Measurements from ENCODE around the gene KANSL3.

Gene KANSL3

DNA sequence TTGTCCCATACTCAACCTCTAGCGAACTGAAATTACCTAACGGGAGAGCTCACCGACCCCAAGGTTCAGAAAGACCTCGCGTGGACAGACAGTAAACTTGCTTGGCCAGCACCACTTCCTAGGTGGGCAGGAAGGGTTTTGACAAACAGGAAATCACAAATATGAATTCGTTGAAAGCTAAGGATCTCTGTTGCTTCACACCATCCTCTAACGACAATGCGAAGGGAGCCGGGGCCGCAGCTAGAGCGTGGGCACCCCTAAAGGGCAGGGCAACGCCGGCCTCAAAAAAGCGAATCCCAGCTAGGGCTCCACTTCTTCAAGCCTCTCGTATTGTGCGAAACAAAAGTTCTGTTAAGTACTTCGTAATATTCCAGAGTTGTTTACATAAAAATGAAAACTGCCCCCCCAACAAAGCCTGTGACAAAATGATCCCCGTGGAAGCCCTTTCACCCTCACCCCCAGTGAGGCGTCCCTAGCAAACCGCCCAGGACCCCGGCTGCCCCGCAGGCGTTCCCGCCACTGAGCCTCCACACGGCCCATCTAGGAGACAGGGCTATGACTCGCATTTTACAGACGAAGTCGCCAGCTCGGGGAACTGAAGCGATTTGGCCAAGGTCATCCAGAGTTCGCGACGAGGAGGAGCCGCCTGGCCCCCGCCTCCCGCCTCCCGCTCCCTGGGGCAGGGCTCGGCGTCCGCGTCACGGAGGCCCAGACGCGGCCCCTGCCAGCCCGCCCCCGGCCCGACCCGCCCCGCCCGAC, 548 bp downstream of the KANSL3 start:
- no peak for TF ChIP-seq GATA1 (IDR thresholded peaks at IDR 0.05; ENCODE audit: low read depth, low read length)
- peak; percentile 22 for TF ChIP-seq POLR2A (IDR thresholded peaks at IDR 0.05; ENCODE audit: low read length)
- DNase-seq: peak; percentile 90 to 93

DNA sequence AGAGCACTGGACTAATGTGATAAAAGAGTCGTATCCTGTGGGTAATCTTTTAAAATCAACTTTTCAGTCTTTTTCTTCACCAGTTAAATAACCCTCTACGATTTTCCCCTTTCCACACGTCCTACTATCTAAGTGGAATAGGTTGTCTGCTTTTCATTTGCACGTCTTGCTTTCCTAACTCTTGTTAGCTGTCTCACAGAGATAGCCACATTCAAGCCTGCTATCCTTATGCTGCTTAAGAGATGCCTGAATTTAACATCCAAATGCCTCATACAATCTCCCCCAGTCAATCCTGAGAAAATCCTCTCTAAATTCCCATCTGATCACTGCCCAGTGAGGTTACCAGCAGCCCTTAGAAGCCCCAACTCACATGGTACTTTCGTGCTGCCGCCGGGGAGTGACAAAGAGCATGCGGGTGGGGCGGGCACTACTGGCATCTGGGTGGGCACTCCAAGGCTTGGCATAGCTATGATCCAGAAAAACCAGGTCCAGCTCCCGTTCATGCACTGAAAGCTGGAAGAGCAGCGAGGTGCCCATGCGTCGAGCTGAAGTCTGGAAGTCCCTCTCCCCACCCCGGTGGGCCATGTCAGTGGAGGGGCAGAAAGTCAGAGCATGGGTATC, 1.5 kb downstream of the KANSL3 start:
- TF ChIP-seq GATA1 (IDR thresholded peaks at IDR 0.05; ENCODE audit: low read depth, low read length) (no peak), POLR2A (IDR thresholded peaks at IDR 0.05; ENCODE audit: low read length) (no peak)
- peak; percentile 22 to 23 for DNase-seq

DNA sequence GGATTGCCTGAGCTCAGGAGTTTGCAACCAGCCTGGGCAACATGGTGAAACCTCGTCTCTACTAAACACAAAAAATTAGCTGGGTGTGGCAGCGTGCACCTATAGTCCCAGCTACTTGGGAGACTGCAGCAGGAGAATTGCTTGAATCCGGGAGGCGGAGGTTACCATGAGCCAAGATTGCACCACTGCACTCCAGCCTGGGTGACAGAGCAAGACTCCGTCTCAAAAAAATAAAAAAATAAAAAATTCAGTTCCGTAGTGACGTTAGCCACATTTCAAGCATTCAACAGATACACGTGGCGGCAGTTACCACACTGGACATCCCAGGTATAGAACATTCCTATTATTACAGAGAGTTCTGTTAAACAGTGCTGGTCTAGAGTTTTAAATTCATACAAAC, 4.5 kb downstream of the KANSL3 start:
- no peak for DNase-seq
- no peak for TF ChIP-seq POLR2A (IDR thresholded peaks at IDR 0.05; ENCODE audit: low read length)
- no peak for TF ChIP-seq GATA1 (IDR thresholded peaks at IDR 0.05; ENCODE audit: low read depth, low read length)

DNA sequence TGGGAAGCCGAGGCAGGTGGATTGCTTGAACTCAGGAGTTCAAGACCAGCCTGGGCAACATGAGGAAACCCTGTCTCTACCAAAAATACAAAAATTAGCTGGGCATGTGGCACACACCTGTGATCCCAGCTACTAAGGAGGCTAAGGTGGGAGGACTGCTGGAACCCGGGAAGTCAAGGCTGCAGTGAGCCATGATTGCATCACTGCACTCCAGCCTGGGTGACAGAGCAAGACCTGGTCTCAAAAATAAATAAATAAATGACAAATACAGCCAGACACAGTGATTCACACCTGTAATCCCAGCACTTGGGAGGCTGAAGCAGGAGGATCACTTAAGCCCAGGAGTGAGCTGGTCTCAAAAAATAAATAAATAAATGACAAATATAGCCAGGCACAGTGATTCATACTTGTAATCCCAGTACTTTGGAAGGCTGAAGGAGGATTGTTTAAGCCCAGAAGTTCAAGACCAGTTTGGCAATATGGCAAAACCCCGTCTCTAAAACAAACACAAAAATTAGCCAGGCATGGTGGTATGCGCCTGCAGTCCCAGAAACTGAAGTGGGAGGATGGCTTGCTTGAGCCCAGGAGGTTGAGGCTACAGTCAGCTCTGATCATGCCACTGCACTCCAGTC, 6.2 kb downstream of the KANSL3 start:
- DNase-seq: no peak
- TF ChIP-seq POLR2A (IDR thresholded peaks at IDR 0.05; ENCODE audit: low read length): no peak
- TF ChIP-seq GATA1 (IDR thresholded peaks at IDR 0.05; ENCODE audit: low read depth, low read length): no peak

DNA sequence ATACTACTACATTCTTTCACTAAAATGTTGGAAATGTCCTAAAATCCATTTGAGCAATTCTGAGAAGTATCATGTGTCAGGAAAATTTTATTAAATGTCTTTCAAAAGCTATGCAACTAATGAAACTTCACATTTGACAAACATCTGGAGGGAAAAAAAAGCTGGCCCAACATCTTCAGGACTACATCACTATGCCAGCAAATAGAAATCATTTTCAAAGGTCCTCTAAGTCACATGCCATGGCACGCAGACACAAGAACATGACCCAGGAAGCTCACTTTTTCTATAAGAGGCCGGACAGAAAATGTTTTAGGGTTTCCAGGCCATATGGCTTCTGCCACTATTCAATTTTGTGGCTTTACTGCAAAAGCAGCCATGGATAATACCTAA, 11.6 kb downstream of the KANSL3 start:
- TF ChIP-seq GATA1 (IDR thresholded peaks at IDR 0.05; ENCODE audit: low read depth, low read length): no peak
- TF ChIP-seq POLR2A (IDR thresholded peaks at IDR 0.05; ENCODE audit: low read length): no peak
- no peak for DNase-seq

DNA sequence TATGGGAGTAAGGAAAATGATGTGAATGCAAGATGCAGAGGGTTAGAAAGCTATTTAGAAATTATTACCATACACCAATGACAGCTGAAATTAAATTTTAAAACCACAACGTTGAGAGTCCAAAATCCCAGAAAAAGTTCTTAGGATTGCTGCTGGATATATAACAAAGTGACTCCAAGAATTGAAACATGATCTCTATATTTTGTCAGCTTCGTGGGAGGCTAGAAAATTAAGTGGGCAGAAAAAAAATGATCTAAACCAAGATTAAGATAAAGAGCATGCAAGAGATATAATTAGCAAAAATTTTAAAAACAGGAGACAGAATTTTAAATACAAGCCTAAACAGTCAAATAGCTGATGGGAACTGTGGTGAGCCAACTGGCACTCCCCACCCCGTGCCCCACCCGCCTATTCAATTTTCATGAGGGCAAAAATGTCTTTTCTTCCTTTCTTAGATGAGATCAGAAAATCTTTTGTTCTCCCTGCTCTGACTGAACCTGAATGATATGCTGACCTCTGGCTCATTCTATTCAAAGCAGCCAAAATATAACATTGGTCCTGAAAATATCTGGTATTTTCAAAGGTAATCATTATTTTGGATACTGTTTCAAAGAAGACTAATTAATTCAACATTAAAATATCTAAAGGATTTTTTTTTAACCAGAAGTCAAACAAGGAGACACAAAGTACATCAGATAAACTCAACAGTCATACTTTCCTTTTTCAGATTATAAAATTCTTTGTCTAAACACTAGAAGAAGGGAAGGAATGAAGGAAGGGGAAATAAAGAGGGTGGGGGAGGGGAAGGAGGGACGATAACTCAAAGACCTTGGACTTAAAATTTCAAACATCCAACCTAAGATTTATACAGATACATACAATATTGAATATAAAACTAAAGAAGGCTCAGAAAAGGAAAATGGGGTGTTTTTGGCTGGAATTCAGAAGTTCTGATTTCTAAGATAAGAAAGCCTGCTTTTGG, 12.2 kb downstream of the KANSL3 start:
- TF ChIP-seq GATA1 (IDR thresholded peaks at IDR 0.05; ENCODE audit: low read depth, low read length) (no peak), POLR2A (IDR thresholded peaks at IDR 0.05; ENCODE audit: low read length) (no peak)

DNA sequence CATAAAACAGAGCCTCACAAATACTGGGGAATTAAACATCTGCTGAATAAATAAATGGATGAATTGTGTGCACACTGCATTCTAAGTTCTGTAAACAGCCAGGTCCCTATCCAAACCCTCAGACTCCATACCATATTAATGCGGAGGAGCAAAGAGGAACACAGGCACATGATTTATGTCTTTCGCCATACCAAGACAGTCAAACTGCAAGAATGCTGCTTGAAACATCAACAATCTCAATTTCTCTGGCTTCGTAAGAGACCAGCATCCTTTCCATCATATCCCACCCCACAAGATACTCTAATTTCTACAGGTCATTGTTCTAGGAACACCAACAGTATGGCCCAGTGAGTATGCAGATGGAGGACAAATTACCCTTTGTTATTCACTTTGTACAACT, 15.0 kb downstream of the KANSL3 start:
- DNase-seq: no peak
- TF ChIP-seq POLR2A (IDR thresholded peaks at IDR 0.05; ENCODE audit: low read length) (no peak), GATA1 (IDR thresholded peaks at IDR 0.05; ENCODE audit: low read depth, low read length) (no peak)

More for the DNA sequence above, 12.2 kb downstream of the KANSL3 start:
- DNase-seq: no peak

DNA sequence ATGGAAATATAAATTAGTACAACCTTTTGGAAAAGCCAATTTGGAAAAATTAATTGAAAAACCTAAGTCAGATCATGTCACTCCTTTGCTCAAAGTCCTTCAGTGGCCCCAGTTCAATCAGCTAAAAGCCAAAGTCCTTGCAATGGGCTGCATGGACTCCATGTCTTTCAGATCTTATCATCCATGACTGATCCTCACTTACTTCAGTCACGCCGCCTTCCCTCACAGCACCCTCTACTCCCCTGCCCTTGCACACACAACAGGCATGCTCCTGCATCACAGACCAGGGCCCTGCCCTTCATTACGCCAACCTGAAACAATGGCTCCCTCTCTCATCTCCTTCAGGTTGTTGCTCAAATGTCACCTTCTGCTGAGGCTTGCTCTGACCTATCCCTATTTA, 15.6 kb downstream of the KANSL3 start:
- DNase-seq: no peak
- TF ChIP-seq GATA1 (IDR thresholded peaks at IDR 0.05; ENCODE audit: low read depth, low read length) (no peak), POLR2A (IDR thresholded peaks at IDR 0.05; ENCODE audit: low read length) (no peak)

DNA sequence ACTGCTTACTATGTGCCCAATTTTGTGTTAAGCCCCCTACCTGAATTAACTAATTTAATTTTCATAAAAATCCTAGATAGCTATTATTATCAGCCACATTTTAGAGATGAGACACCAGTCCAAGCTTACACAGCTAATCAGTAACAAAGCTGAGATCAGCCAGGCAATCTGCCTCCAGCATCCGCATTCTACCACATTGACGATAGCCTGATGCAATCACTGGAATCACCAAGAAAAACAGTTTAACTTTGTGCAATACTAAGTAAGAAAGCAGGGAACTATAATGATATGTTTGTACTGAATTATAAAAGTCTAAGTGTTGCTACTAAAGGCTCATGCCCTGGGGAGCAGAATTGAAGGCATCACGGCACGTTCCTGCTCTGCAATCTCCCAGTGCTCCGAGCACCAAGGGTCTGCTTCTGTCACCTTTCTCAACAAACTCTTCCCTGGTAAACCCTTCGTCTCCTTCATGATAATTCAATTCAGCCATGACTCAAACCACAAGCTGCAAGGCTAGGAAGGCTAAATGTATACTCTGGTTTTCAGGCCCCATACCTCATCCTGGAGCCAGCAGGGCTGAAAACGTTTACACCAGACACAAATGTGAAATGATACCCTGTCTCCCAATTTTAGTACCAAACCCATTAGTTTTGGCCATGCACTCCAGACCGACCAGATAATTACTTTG, 19.4 kb downstream of the KANSL3 start:
- TF ChIP-seq GATA1 (IDR thresholded peaks at IDR 0.05; ENCODE audit: low read depth, low read length) (no peak), POLR2A (IDR thresholded peaks at IDR 0.05; ENCODE audit: low read length) (no peak)
- DNase-seq: no peak

DNA sequence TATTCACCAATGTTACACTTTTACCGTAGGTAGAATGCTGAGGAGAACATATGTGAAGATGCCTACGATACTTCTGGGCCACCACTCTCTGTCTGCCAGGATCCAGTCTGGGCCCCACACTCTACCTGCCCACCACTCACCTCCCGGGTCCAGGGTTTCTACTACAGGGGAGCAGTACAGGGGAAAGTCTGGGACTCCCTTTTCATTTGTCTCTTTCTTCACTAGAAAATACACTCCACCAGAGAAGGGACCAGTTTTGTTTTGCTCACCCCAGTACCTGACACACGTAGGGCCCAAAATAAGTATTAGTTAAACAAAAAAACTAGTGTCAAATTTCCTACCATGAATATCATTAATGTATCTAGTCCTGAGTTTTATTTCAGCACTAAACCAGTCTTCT, 21.1 kb downstream of the KANSL3 start:
- TF ChIP-seq GATA1 (IDR thresholded peaks at IDR 0.05; ENCODE audit: low read depth, low read length): no peak
- TF ChIP-seq POLR2A (IDR thresholded peaks at IDR 0.05; ENCODE audit: low read length): no peak

DNA sequence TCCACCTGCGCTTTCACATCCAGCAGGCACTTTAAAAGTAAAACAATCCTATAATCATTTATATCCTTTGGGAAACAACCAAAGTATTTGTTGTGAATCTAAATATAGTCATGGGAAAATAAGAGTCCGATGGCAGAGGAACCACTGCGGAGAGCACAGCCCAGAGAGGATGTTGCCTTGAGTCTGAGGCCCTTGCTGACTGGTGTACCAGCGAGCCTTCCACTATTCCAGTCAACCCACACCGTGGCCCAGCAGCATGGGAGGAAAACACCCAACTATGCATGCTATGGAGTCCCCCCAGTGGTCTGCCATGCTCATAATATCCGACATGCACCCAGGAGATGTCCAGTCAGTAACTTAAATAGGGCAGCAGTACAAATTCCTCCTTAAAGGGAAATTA, 21.6 kb downstream of the KANSL3 start:
- no peak for DNase-seq
- TF ChIP-seq GATA1 (IDR thresholded peaks at IDR 0.05; ENCODE audit: low read depth, low read length) (no peak), POLR2A (IDR thresholded peaks at IDR 0.05; ENCODE audit: low read length) (no peak)

More for the DNA sequence above, 21.1 kb downstream of the KANSL3 start:
- no peak for DNase-seq

DNA sequence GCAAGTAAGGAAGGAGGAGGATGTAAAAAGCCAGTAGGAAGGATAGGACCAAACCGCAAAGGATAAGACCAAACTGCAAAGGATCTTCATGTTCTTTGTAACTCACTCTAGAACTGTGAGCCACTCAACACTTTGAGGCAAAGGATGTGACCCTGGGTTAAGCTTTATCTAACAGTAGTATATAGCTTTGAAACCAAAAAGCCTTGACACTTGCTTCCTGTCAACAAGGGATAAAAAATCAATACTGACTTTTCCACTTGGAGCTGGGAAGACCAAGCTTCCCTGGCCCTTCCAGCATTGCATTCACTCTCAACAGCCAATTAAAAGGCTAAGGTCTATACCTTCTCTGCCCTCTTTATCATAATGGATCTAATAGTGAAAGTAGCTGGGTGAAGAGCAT, 22.0 kb downstream of the KANSL3 start:
- DNase-seq: no peak
- TF ChIP-seq GATA1 (IDR thresholded peaks at IDR 0.05; ENCODE audit: low read depth, low read length) (no peak), POLR2A (IDR thresholded peaks at IDR 0.05; ENCODE audit: low read length) (no peak)

All from erythroblast (primary cell).